Thymus (tissue), 11 donors: ENCODE measurements around the gene SLC38A11. TPM values are rescaled to one million over a fixed set of nuclear protein-coding genes. Genes with fewer than 3 reads are reported as not detected.
"Not testable (repeated sequence)": the region's sequence is repeated elsewhere in the genome, so short reads cannot be mapped to it uniquely, and the experiment has no call there.

Experiments used
- DNase-seq, 9 donors: peaks; one replicate each; pipeline ENCODE4 v3.0.0-alpha.2; 2013; ENCODE audit warnings: low spot score in 9 of 9, low read depth in 6 of 9, missing footprints in 1 of 9
- H3K27ac ChIP-seq, 2 donors: one replicate each; pipeline ENCODE4 v1.5.1; 2013; ENCODE audit warnings: control low read depth in 1 of 2, low read depth in 1 of 2, low read length in 1 of 2, mild to moderate bottlenecking in 1 of 2, moderate library complexity in 1 of 2
- H3K27me3 ChIP-seq, 2 donors: one replicate each; pipeline ENCODE4 v1.5.1; 2013; ENCODE audit warnings: low read length in 1 of 2; ENCODE audit not compliant: control insufficient read depth in 2 of 2, insufficient read depth in 1 of 2
- H3K36me3 ChIP-seq, 2 donors: one replicate each; pipeline ENCODE4 v1.5.1; 2013; ENCODE audit warnings: low read length in 1 of 2, mild to moderate bottlenecking in 1 of 2, moderate library complexity in 1 of 2; ENCODE audit not compliant: control insufficient read depth in 2 of 2, insufficient read depth in 2 of 2
- H3K4me1 ChIP-seq, 2 donors: one replicate each; pipeline ENCODE4 v1.5.1; 2013; ENCODE audit warnings: low read length in 2 of 2; ENCODE audit not compliant: control insufficient read depth in 2 of 2, insufficient read depth in 2 of 2
- H3K4me3 ChIP-seq, 2 donors: one replicate each; pipeline ENCODE4 v1.5.1; 2013; ENCODE audit warnings: low read length in 2 of 2, control low read depth in 1 of 2, mild to moderate bottlenecking in 1 of 2
- H3K9me3 ChIP-seq, 2 donors: one replicate each; pipeline ENCODE4 v1.5.1; 2013; ENCODE audit warnings: low read length in 1 of 2, mild to moderate bottlenecking in 1 of 2; ENCODE audit not compliant: control insufficient read depth in 2 of 2, insufficient read depth in 1 of 2
- WGBS: extraction: QIAGEN DNeasy Blood & Tissue Kit; methylation state at CpG from one replicate; pipeline ENCODE4 v1.1.7; 2013; 5-methylcytosine and 5-hydroxymethylcytosine counted together
- polyA plus RNA-seq: library from polyadenylated mRNA; stranded (reverse); fragments of 200-250 nt; gene quantifications from one replicate; pipeline ENCODE4 v1.2.3, GENCODE V29; 2013
- total RNA-seq: library from RNA; stranded (reverse); fragments of 120-200 nt; gene quantifications from one replicate; pipeline ENCODE4 v1.2.4, GENCODE V29; 2013
- donor health status: healthy.

The SLC38A11 gene
- total and polyA plus RNA-seq, 2 donors, result 0.05 to 0.64 TPM

DNA sequence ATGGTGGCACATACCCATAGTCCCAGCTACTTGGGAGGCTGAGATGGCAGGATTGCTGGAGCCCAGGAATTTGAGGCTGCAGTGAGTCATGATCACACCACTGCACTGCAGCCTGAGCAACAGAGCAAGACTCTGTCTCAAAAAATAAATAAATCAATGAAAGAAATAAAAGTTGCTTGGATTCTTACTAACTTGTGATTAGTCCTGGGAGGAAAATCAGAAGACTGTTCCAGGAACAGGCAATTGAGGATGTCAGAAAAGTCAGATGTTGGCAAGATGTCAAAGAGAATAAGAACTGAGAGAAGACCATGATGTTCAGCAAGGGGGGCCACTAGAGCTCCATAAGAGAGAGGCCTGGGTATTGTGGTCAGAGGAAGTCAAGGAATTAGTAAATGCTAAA is 35.6 kb upstream of the SLC38A11 start:
- not testable (repeated sequence) for H3K4me1 ChIP-seq, DNase-seq, H3K27me3 ChIP-seq, H3K27ac ChIP-seq, H3K4me3 ChIP-seq, H3K36me3 ChIP-seq, H3K9me3 ChIP-seq

DNA sequence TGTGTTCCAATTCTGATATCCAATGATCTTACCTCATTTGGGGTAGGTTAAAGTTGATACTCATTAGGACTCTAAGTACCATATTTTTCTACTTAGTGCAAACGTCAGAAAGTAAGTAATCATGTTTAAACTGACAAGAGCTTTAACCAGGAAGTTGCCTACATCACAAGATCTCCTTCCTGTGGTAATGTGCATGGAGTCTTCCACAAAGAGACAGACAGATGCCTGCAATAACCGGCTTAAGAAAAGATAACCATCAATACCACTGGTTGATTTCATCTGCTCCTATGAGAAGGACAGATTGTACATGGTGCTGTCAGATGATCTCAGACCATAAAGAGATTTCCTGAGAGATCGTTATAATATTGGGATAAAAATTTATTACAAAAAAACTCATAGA is 33.5 kb upstream of the SLC38A11 start:
- H3K27ac ChIP-seq, H3K4me3 ChIP-seq, H3K4me1 ChIP-seq, H3K36me3 ChIP-seq, H3K9me3 ChIP-seq, H3K27me3 ChIP-seq: not testable (repeated sequence)
- peak in 2 of 9 donors; percentile 12 to 47 for DNase-seq
- WGBS, result 25% methylated on average over 3 of the region's 3 CpGs

DNA sequence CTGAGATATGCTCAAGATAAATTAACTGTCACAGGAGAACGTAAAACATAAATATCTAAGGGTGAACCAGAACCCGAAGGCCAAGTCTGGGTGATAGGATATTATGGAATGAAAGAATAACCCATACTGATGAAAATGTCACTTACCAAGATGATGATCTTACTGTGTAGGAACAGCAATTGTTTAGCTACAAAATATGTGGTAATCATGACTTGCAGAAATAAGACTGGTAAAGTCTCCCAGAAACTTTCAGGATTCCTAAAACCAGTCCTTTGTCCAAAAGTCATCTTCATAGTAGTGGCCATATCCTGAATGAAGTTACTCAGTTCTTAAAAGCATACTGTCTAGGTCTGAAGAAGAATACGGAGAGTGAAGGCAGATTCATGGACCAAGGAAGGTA is 30.7 kb upstream of the SLC38A11 start:
- not testable (repeated sequence) for H3K27ac ChIP-seq, H3K4me1 ChIP-seq, DNase-seq, H3K4me3 ChIP-seq, H3K9me3 ChIP-seq, H3K27me3 ChIP-seq, H3K36me3 ChIP-seq
- WGBS, result 64% methylated on average over 3 of the region's 3 CpGs

DNA sequence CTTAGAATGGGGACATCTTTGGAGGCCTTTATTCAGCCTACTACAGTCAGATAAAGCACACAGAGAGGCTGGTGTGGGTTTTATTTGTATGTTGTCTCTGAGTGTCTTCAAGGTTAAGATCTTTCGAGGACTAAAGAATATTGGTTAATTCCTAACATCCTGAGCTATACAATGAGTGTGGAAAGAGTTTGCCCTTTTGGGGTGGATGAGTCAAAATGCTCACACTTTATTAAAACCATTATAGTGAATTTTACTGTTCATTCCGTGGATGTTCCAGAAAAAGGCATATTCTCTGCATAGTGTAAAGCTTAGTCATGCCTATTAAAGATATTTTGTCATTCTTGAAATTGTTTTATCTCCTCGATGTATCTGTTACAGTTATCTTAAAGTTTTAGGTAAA is 29.1 kb upstream of the SLC38A11 start:
- Histone ChIP-seq H3K27ac (no peak overlapping the region), H3K27me3 (no peaks in the 10 kb centered on the region), H3K36me3 (no peaks in the 10 kb centered on the region), H3K4me1 (no peaks in the 10 kb centered on the region), H3K4me3 (no peak overlapping the region), H3K9me3 (no peaks in the 10 kb centered on the region)
- WGBS, result 98% methylated on average over 3 of the region's 3 CpGs
- no peak for DNase-seq

DNA sequence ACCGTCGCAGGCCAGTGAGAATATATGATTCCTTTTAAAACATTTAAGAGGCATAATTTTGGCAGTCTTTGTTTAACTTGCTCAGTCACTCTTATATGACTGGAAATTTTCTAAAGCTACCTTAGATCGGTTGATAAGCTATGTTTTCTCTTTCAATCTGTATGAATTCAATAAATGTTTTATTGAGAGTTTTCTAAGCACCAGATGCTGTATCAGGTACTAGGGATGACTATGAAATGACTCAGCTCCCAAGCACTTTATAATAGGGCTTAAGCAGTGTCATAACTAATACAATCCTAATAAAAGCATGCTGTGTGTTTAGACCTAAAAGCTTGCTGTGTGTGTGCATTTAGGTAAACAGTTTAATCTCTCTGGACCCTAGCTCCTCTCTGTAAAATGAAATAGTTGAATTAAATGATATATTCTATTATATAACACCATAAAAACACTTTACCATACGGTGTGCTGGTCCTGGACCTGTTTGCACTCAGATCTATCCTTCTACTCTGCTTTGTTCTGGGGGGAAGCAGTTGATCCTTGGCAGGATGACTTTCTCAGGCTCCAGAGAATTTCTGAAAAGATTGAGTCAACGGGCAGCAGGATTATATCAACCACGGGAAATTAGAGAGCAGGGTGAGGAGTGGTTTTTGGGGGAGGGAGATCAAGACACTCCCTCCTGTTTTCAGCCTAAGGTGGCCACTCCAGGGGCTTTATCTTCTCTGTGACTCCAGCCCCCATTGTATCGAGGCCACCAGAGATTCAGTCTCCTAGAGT is 26.1 kb upstream of the SLC38A11 start:
- no peaks in the 10 kb centered on the region for H3K36me3 ChIP-seq
- H3K4me1 ChIP-seq, result no peaks in the 10 kb centered on the region
- no peak overlapping the region for H3K27ac ChIP-seq
- no peaks in the 10 kb centered on the region for H3K27me3 ChIP-seq
- no peak for DNase-seq
- H3K4me3 ChIP-seq, result no peak overlapping the region
- WGBS, result 90% methylated on average over 7 of the region's 7 CpGs
- H3K9me3 ChIP-seq, result no peaks in the 10 kb centered on the region

DNA sequence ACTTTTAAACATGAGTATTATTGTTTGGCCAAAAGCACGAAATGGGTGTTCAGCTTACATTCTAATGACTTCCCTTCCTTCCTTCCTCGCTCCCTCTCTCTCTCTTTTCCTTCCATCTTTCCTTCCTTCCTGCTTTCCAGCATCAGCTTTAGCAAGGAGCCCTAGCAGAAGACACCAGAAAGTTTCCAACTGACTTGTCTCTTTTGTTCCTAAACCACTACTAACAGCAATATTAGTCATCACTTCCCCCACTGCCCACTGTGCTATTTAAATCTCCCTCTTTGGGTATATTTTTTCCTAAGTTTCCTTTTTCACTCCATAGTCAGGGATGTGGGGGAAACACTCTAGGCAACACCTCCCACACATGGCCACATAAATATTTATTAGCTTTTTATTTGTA is 25.4 kb upstream of the SLC38A11 start:
- DNase-seq, H3K27me3 ChIP-seq, H3K36me3 ChIP-seq, H3K4me3 ChIP-seq, H3K27ac ChIP-seq, H3K4me1 ChIP-seq, H3K9me3 ChIP-seq: not testable (repeated sequence)
- WGBS, result 90% methylated on average over 2 of the region's 2 CpGs

DNA sequence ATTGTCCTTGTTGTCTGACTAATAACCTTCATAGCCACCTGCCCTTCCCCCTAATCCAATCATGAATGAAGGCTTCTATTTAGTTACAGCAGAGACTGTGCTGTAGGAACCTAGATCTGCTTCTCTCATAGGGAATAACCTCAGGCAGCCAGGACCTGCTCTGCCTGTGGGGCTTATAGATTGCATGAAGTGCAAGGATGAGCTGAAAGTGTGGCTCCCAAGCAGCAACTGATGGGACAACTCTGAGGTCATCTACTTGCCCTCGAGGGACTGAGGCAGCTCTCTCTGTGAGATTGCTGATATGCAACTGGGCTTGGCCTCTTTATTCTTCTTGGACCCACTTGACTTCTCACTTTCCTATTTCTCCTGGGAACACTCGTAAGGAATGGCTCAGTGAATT is 23.8 kb upstream of the SLC38A11 start:
- Histone ChIP-seq H3K9me3 (no peaks in the 10 kb centered on the region), H3K27ac (no peak overlapping the region), H3K4me3 (no peak overlapping the region), H3K27me3 (no peaks in the 10 kb centered on the region), H3K4me1 (no peaks in the 10 kb centered on the region), H3K36me3 (no peaks in the 10 kb centered on the region)
- 98% methylated on average over 2 of the region's 2 CpGs for WGBS
- no peak for DNase-seq

DNA sequence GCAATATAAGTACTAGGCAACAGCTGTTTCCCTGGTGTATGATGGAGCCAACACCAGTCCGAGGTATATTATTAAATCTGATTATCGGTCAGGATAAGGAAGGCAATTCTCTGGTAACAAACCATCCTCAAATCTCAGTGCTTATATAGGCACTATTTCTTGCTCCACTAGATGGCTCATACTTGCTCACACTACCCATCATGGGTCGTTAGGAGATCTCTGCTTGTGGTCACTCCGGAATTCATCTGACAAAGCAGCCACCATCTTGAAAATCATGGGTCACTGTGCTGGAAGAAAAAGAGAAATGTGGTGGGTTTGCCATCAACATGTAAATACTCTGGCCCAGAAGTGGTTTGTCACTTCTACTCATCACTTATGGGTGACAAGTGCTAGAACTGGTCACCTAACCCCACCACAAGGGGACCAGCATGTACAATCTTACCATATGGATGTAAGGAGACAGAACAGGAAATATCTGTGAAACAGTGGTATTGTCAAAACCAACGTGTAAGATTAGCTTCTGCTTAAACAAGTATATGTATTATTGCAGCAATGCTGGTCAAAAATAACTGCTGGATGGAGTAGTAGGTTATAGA is 21.6 kb upstream of the SLC38A11 start:
- not testable (repeated sequence) for H3K9me3 ChIP-seq, DNase-seq, H3K4me1 ChIP-seq, H3K27ac ChIP-seq, H3K27me3 ChIP-seq, H3K4me3 ChIP-seq, H3K36me3 ChIP-seq
- 81% methylated on average over 5 of the region's 5 CpGs for WGBS

DNA sequence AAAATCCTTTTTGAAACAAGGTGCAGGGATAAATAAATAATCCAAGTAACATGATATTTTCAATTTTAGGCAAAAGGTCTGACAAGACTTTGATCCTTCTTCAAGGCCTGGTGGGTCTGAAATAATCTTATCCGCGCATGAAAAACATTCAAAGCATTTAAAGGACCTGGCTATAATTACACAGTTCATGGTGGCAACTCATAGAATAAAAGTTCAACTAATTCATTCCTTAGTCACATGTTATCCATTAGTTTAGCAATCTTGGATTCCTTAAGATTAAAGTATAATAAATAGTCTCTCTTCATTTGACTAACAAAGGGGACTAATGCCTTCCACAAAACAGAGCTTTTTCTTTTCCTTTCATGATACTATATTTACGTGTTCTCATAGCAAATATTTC is 21.0 kb upstream of the SLC38A11 start:
- Histone ChIP-seq H3K27me3 (no peaks in the 10 kb centered on the region), H3K27ac (no peak overlapping the region), H3K36me3 (no peaks in the 10 kb centered on the region), H3K4me3 (no peak overlapping the region), H3K4me1 (no peaks in the 10 kb centered on the region), H3K9me3 (no peaks in the 10 kb centered on the region)
- WGBS, result 97% methylated on average over 3 of the region's 3 CpGs
- DNase-seq, result no peak
